Type B pancreatic cell (in vitro differentiated cells): ENCODE results near the gene KLF18. TPM values are rescaled to one million over a fixed set of nuclear protein-coding genes. Genes with fewer than 3 reads are reported as not detected.
"Not testable (repeated sequence)": the region's sequence is repeated elsewhere in the genome, so short reads cannot be mapped to it uniquely, and the experiment has no call there.

Experiments used
- DNase-seq: peaks from one replicate; pipeline ENCODE4 v3.0.0; 2021; ENCODE audit warnings: mixed read lengths; ENCODE audit not compliant: unreplicated experiment; ENCODE audit errors: extremely low spot score
- H3K27ac Mint-ChIP-seq: 2 replicates; pipeline ENCODE4 v1.8.0; 2021; ENCODE audit warnings: mild to moderate bottlenecking, mixed read lengths
- H3K27me3 Mint-ChIP-seq: 2 replicates; pipeline ENCODE4 v1.8.0; 2021; ENCODE audit warnings: mixed read lengths
- H3K36me3 Mint-ChIP-seq: 2 replicates; pipeline ENCODE4 v1.8.0; 2021; ENCODE audit warnings: mixed read lengths
- H3K4me1 Mint-ChIP-seq: one replicate; pipeline ENCODE4 v1.8.0; 2021; ENCODE audit warnings: mixed read lengths; ENCODE audit not compliant: unreplicated experiment
- H3K4me3 Mint-ChIP-seq: 2 replicates; pipeline ENCODE4 v1.8.0; 2021; ENCODE audit warnings: mild to moderate bottlenecking, mixed read lengths
- H3K9me3 Mint-ChIP-seq: 2 replicates; pipeline ENCODE4 v1.8.0; 2021; ENCODE audit warnings: mixed read lengths
- CTCF ChIP-seq: fragments of 200-600 bp; sonication (generic); conservative IDR thresholded peaks from 2 replicates; pipeline ENCODE4 v1.5.0; 2021; ENCODE audit warnings: antibody characterized with exemption, mild to moderate bottlenecking
- total RNA-seq: library from RNA; stranded (reverse); gene quantifications from 2 replicates; pipeline ENCODE4 v1.2.1, GENCODE V29; 2021; ENCODE audit warnings: low replicate concordance

Gene KLF18
- total RNA-seq, 1 donor from 2014 or later = not detected

GRCh38 chr1:44119525-44119924 lies 21.9 kb downstream of the KLF18 start:
- Mint-ChIP-seq H3K27ac (no peak overlapping the region), H3K27me3 (peaks cover 30% of the 10 kb centered on the region), H3K4me3 (no peak overlapping the region), H3K4me1 (no peaks in the 10 kb centered on the region), H3K36me3 (no peaks in the 10 kb centered on the region), H3K9me3 (no peaks in the 10 kb centered on the region)
- no peak for DNase-seq
- no peak for TF ChIP-seq CTCF

- Mint-ChIP-seq H3K27me3 (peaks cover 27% of the 10 kb centered on the region), H3K4me3 (no peak within 1 kb of the TSS), H3K9me3 (no peaks in the 10 kb centered on the region), H3K27ac (no peak within 1 kb of the TSS), H3K4me1 (no peaks in the 10 kb centered on the region), H3K36me3 (no peaks in the 10 kb centered on the region)
- TF ChIP-seq CTCF = no peak
- no peak for DNase-seq
Observed at GRCh38 chr1:44118682-44119081, 22.7 kb downstream of the KLF18 start, which contains the start of gene KLF17. Gene KLF17 (plus strand): TSS chr1:44118821. CDS start chr1:44118908, 87 bp downstream.

- H3K4me1 Mint-ChIP-seq, H3K9me3 Mint-ChIP-seq, H3K36me3 Mint-ChIP-seq, H3K27ac Mint-ChIP-seq, H3K4me3 Mint-ChIP-seq, DNase-seq: not testable (repeated sequence)
- peaks cover 28% of the 10 kb centered on the region for H3K27me3 Mint-ChIP-seq
Observed at GRCh38 chr1:44117272-44117671, 24.2 kb downstream of the KLF18 start.

DNA sequence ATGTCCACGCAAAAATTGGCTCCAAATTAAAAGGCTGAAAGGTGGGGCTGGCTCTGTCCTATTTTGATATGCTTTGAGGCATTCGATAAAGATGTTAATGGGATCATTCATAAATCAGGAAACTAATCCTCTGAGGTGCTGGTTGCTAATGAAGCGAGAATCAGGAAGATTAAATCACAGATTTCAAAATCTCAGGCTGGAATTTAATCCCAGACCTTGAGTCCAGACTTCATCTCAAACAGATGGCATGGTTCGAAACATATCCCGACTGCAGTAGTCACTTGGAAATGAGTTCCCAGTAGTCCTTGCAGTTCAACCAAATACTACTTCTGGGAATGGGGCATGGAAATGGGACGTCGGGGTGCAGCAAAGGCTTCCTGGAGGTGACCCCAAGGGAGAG lies 27.3 kb downstream of the KLF18 start:
- Mint-ChIP-seq H3K36me3 (no peaks in the 10 kb centered on the region), H3K9me3 (no peaks in the 10 kb centered on the region), H3K27ac (no peak overlapping the region), H3K4me3 (no peak overlapping the region), H3K27me3 (peaks cover 11% of the 10 kb centered on the region), H3K4me1 (no peaks in the 10 kb centered on the region)
- no peak for DNase-seq
- TF ChIP-seq CTCF = no peak

GRCh38 chr1:44113095-44113609 lies 28.3 kb downstream of the KLF18 start:
- H3K9me3 Mint-ChIP-seq = no peaks in the 10 kb centered on the region
- no peaks in the 10 kb centered on the region for H3K4me1 Mint-ChIP-seq
- DNase-seq = no peak
- H3K4me3 Mint-ChIP-seq = no peak overlapping the region
- H3K27me3 Mint-ChIP-seq = peaks cover 17% of the 10 kb centered on the region
- H3K36me3 Mint-ChIP-seq = no peaks in the 10 kb centered on the region
- TF ChIP-seq CTCF = no peak
- no peak overlapping the region for H3K27ac Mint-ChIP-seq

DNA sequence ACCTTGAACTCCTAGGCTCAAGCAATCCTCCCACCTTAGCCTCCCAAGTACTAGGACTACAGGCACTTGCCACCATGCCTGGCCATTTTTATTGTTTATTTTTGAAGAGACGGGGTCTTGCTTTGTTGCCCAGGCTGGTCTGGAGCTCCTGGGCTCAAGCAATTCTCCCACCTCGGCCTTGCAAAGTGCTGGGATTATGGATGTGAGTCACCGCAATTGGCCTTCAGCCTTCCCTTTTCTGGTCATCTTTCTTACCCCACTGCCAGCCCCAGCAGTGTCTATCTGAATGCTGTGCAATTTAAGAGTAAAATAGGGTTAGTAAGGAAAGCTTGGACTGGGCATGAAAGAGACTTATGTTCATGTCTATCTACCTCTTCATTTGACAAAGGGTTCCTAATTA lies 28.9 kb downstream of the KLF18 start:
- no peak overlapping the region for H3K4me3 Mint-ChIP-seq
- TF ChIP-seq CTCF = no peak

More for the DNA sequence above, 28.9 kb downstream of the KLF18 start:
- Mint-ChIP-seq H3K36me3 (no peaks in the 10 kb centered on the region), H3K4me1 (no peaks in the 10 kb centered on the region), H3K27me3 (peaks cover 22% of the 10 kb centered on the region), H3K27ac (no peak overlapping the region), H3K9me3 (no peaks in the 10 kb centered on the region)
- DNase-seq = no peak
